ENCODE data around the gene KIAA1755.

- TF ChIP-seq MXI1 (IDR thresholded peaks at IDR 0.05; ENCODE audit: low read depth, low read length), result no peak
- TF ChIP-seq, protein P1, sequence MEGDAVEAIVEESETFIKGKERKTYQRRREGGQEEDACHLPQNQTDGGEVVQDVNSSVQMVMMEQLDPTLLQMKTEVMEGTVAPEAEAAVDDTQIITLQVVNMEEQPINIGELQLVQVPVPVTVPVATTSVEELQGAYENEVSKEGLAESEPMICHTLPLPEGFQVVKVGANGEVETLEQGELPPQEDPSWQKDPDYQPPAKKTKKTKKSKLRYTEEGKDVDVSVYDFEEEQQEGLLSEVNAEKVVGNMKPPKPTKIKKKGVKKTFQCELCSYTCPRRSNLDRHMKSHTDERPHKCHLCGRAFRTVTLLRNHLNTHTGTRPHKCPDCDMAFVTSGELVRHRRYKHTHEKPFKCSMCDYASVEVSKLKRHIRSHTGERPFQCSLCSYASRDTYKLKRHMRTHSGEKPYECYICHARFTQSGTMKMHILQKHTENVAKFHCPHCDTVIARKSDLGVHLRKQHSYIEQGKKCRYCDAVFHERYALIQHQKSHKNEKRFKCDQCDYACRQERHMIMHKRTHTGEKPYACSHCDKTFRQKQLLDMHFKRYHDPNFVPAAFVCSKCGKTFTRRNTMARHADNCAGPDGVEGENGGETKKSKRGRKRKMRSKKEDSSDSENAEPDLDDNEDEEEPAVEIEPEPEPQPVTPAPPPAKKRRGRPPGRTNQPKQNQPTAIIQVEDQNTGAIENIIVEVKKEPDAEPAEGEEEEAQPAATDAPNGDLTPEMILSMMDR (IDR thresholded peaks at IDR 0.05), result no peak
- no peak for TF ChIP-seq EZH2phosphoT487 (IDR thresholded peaks at IDR 0.05; ENCODE audit: borderline replicate concordance, low read depth)
- no peak for TF ChIP-seq JUND (IDR thresholded peaks at IDR 0.05)
- TF ChIP-seq, protein P2, sequence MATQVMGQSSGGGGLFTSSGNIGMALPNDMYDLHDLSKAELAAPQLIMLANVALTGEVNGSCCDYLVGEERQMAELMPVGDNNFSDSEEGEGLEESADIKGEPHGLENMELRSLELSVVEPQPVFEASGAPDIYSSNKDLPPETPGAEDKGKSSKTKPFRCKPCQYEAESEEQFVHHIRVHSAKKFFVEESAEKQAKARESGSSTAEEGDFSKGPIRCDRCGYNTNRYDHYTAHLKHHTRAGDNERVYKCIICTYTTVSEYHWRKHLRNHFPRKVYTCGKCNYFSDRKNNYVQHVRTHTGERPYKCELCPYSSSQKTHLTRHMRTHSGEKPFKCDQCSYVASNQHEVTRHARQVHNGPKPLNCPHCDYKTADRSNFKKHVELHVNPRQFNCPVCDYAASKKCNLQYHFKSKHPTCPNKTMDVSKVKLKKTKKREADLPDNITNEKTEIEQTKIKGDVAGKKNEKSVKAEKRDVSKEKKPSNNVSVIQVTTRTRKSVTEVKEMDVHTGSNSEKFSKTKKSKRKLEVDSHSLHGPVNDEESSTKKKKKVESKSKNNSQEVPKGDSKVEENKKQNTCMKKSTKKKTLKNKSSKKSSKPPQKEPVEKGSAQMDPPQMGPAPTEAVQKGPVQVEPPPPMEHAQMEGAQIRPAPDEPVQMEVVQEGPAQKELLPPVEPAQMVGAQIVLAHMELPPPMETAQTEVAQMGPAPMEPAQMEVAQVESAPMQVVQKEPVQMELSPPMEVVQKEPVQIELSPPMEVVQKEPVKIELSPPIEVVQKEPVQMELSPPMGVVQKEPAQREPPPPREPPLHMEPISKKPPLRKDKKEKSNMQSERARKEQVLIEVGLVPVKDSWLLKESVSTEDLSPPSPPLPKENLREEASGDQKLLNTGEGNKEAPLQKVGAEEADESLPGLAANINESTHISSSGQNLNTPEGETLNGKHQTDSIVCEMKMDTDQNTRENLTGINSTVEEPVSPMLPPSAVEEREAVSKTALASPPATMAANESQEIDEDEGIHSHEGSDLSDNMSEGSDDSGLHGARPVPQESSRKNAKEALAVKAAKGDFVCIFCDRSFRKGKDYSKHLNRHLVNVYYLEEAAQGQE (IDR thresholded peaks at IDR 0.05; ENCODE audit: low read depth, low read length), result no peak
- TF ChIP-seq RCOR1 (IDR thresholded peaks at IDR 0.05; ENCODE audit: low read length), result no peak
- TF ChIP-seq, protein P3, sequence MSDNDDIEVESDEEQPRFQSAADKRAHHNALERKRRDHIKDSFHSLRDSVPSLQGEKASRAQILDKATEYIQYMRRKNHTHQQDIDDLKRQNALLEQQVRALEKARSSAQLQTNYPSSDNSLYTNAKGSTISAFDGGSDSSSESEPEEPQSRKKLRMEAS (IDR thresholded peaks at IDR 0.05; ENCODE audit: low read depth), result no peak
- TF ChIP-seq POLR2AphosphoS5 (IDR thresholded peaks at IDR 0.05; ENCODE audit: low read depth, low read length), result no peak
- no peak for TF ChIP-seq NFIC (IDR thresholded peaks at IDR 0.05; ENCODE audit: borderline replicate concordance)
- TF ChIP-seq FOXM1 (IDR thresholded peaks at IDR 0.05; ENCODE audit: low read depth), result no peak
- TF ChIP-seq, protein P4, sequence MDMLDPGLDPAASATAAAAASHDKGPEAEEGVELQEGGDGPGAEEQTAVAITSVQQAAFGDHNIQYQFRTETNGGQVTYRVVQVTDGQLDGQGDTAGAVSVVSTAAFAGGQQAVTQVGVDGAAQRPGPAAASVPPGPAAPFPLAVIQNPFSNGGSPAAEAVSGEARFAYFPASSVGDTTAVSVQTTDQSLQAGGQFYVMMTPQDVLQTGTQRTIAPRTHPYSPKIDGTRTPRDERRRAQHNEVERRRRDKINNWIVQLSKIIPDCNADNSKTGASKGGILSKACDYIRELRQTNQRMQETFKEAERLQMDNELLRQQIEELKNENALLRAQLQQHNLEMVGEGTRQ (IDR thresholded peaks at IDR 0.05; ENCODE audit: borderline replicate concordance, low read depth, low read length), result no peak
- no peak for TF ChIP-seq SIN3A (IDR thresholded peaks at IDR 0.05; ENCODE audit: borderline replicate concordance, low read depth, low read length)
- TF ChIP-seq RXRA (IDR thresholded peaks at IDR 0.05; ENCODE audit: borderline replicate concordance, low read depth), result no peak
- TF ChIP-seq NRF1 (IDR thresholded peaks at IDR 0.05; ENCODE audit: low read depth, low read length), result no peak
These were observed 33.6 kb upstream of the KIAA1755 start for GRCh38 chr20:38294076-38294591.

All from SK-N-SH (cell line).